ENCODE measurements around the gene LCP2. TPM values are rescaled to one million over a fixed set of nuclear protein-coding genes. Genes with fewer than 3 reads are reported as not detected.

The LCP2 gene
- total RNA-seq, 1 experiment from 2014 or later, result 0.72 TPM

DNA sequence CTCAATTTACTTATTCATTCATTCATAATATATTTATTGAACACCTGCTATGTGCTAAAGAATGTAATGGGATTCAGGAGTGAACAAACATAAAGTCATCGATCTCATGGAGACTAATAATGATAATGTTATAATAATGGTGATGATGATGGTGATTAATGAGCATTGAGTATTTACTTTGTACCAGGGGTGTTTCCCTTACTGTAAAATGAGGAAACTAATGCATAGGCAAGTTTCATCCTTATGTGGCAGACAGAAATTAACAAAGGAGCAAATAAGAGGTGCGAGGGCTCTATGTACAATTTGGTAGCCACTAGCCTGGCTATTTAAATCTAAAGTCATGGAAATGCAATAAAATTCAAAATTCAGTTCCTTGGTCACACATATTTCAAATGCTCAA, 11.1 kb upstream of the LCP2 start:
- no peak for TF ChIP-seq NFYB (CRISPR knock-in tag; conservative IDR thresholded peaks at IDR 0.05; ENCODE audit: low read depth)
- TF ChIP-seq, protein P1, sequence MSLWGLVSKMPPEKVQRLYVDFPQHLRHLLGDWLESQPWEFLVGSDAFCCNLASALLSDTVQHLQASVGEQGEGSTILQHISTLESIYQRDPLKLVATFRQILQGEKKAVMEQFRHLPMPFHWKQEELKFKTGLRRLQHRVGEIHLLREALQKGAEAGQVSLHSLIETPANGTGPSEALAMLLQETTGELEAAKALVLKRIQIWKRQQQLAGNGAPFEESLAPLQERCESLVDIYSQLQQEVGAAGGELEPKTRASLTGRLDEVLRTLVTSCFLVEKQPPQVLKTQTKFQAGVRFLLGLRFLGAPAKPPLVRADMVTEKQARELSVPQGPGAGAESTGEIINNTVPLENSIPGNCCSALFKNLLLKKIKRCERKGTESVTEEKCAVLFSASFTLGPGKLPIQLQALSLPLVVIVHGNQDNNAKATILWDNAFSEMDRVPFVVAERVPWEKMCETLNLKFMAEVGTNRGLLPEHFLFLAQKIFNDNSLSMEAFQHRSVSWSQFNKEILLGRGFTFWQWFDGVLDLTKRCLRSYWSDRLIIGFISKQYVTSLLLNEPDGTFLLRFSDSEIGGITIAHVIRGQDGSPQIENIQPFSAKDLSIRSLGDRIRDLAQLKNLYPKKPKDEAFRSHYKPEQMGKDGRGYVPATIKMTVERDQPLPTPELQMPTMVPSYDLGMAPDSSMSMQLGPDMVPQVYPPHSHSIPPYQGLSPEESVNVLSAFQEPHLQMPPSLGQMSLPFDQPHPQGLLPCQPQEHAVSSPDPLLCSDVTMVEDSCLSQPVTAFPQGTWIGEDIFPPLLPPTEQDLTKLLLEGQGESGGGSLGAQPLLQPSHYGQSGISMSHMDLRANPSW (CRISPR knock-in tag; conservative IDR thresholded peaks at IDR 0.05; ENCODE audit: low read depth), result no peak
- no peak for TF ChIP-seq NFATC4 (CRISPR knock-in tag; IDR thresholded peaks at IDR 0.05)
- TF ChIP-seq, protein P2, sequence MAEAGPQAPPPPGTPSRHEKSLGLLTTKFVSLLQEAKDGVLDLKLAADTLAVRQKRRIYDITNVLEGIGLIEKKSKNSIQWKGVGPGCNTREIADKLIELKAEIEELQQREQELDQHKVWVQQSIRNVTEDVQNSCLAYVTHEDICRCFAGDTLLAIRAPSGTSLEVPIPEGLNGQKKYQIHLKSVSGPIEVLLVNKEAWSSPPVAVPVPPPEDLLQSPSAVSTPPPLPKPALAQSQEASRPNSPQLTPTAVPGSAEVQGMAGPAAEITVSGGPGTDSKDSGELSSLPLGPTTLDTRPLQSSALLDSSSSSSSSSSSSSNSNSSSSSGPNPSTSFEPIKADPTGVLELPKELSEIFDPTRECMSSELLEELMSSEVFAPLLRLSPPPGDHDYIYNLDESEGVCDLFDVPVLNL (CRISPR knock-in tag; IDR thresholded peaks at IDR 0.05; ENCODE audit: borderline replicate concordance, low read depth), result no peak
- no peak for TF ChIP-seq JUN (CRISPR knock-in tag; IDR thresholded peaks at IDR 0.05)
- TF ChIP-seq, protein P3, sequence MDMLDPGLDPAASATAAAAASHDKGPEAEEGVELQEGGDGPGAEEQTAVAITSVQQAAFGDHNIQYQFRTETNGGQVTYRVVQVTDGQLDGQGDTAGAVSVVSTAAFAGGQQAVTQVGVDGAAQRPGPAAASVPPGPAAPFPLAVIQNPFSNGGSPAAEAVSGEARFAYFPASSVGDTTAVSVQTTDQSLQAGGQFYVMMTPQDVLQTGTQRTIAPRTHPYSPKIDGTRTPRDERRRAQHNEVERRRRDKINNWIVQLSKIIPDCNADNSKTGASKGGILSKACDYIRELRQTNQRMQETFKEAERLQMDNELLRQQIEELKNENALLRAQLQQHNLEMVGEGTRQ (CRISPR knock-in tag; IDR thresholded peaks at IDR 0.05), result no peak
- no peak for TF ChIP-seq PRRX2 (CRISPR knock-in tag; IDR thresholded peaks at IDR 0.05)
- TF ChIP-seq, protein P4, sequence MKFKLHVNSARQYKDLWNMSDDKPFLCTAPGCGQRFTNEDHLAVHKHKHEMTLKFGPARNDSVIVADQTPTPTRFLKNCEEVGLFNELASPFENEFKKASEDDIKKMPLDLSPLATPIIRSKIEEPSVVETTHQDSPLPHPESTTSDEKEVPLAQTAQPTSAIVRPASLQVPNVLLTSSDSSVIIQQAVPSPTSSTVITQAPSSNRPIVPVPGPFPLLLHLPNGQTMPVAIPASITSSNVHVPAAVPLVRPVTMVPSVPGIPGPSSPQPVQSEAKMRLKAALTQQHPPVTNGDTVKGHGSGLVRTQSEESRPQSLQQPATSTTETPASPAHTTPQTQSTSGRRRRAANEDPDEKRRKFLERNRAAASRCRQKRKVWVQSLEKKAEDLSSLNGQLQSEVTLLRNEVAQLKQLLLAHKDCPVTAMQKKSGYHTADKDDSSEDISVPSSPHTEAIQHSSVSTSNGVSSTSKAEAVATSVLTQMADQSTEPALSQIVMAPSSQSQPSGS (CRISPR knock-in tag; IDR thresholded peaks at IDR 0.05; ENCODE audit: borderline replicate concordance, low read depth), result no peak
- TF ChIP-seq, protein P5, sequence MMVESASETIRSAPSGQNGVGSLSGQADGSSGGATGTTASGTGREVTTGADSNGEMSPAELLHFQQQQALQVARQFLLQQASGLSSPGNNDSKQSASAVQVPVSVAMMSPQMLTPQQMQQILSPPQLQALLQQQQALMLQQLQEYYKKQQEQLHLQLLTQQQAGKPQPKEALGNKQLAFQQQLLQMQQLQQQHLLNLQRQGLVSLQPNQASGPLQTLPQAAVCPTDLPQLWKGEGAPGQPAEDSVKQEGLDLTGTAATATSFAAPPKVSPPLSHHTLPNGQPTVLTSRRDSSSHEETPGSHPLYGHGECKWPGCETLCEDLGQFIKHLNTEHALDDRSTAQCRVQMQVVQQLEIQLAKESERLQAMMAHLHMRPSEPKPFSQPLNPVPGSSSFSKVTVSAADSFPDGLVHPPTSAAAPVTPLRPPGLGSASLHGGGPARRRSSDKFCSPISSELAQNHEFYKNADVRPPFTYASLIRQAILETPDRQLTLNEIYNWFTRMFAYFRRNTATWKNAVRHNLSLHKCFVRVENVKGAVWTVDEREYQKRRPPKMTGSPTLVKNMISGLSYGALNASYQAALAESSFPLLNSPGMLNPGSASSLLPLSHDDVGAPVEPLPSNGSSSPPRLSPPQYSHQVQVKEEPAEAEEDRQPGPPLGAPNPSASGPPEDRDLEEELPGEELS (CRISPR knock-in tag; IDR thresholded peaks at IDR 0.05), result no peak
- TF ChIP-seq ZNF396 (CRISPR knock-in tag; IDR thresholded peaks at IDR 0.05; ENCODE audit: borderline replicate concordance), result no peak
- Mint-ChIP-seq H3K4me1 (peaks cover 31% of the 10 kb centered on the region), H3K4me3 (no peak overlapping the region), H3K27ac (no peak overlapping the region), H3K36me3 (no peaks in the 10 kb centered on the region), H3K9me3 (peaks cover 5% of the 10 kb centered on the region; the same call in 1 of the 2 replicates), H3K27me3 (ENCODE audit: low read depth) (no peaks in the 10 kb centered on the region)
- ChIA-PET POLR2A (interaction anchor here (1.0 kb wide), 1 partner anchor 9 kb away, joined by 4 read pairs; no protein-coding TSS in a partner anchor), CTCF (no interaction called here)
- no peak for ATAC-seq
- DNase-seq (ENCODE audit: low spot score), result no peak

DNA sequence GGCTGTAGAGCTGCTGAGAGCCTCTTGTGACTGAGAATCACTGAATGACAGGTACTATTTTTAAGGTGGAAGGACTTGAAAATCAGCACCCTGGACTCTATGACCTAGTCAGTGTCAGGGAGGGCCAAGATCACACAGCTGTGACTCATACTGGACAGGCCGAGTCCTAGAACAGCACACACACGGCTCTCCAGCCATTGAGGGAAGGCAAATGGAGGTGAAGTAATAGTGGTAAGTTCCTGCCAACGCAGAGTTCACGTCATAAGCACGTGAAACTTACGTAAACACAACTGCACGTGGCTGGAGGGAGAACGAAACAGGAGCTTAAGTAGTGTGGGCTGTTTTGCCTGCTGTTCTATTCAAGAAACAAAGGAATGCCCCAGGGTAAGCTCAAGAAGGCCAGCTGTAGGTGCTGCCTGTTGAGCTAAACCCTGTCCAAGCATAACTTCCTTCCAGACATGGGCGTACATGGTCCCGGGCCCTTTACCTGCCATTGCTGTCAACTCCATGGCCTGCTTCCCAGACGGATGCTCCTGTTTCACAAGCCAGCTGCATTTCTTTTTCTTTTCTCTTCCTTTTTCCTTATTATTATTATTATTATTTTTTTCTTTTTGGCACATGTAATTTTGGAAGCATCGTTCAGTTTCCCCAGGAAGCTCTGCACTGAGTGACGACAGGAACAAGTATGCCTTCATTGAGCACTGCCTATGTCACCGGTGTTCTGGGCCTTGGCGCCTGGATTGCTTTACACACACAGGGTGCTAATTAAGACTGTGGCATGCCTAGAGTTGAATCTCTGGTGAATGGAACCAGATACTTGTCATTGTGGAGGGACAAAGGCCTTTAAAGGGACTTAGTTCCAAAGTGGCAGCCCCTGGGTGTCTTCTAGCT, 10.2 kb upstream of the LCP2 start:
- Mint-ChIP-seq H3K27me3 (ENCODE audit: low read depth) (no peaks in the 10 kb centered on the region), H3K36me3 (no peaks in the 10 kb centered on the region), H3K4me1 (peaks cover 39% of the 10 kb centered on the region), H3K27ac (no peak overlapping the region), H3K4me3 (no peak overlapping the region), H3K9me3 (peaks cover 5% of the 10 kb centered on the region; the same call in 1 of the 2 replicates)
- no peak for DNase-seq (ENCODE audit: low spot score)
- CTCF ChIA-PET, result interaction anchor here (0.6 to 0.8 kb wide), 2 partner anchors 26 to 31 kb away, joined by 3 to 4 read pairs; no protein-coding TSS in a partner anchor
- ATAC-seq, result no peak
- POLR2A ChIA-PET, result interaction anchor here (0.5 to 1.0 kb wide), 2 partner anchors 8 to 34 kb away, joined by 4 read pairs; no protein-coding TSS in a partner anchor
- TF ChIP-seq FOXP1 (CRISPR knock-in tag; IDR thresholded peaks at IDR 0.05; ENCODE audit: borderline replicate concordance) (no peak), CREB1 (CRISPR knock-in tag; IDR thresholded peaks at IDR 0.05) (no peak), ZNF232 (CRISPR knock-in tag; IDR thresholded peaks at IDR 0.05) (no peak), CREM (CRISPR knock-in tag; IDR thresholded peaks at IDR 0.05) (no peak), JUN (CRISPR knock-in tag; IDR thresholded peaks at IDR 0.05) (no peak)
- TF ChIP-seq, protein P6, sequence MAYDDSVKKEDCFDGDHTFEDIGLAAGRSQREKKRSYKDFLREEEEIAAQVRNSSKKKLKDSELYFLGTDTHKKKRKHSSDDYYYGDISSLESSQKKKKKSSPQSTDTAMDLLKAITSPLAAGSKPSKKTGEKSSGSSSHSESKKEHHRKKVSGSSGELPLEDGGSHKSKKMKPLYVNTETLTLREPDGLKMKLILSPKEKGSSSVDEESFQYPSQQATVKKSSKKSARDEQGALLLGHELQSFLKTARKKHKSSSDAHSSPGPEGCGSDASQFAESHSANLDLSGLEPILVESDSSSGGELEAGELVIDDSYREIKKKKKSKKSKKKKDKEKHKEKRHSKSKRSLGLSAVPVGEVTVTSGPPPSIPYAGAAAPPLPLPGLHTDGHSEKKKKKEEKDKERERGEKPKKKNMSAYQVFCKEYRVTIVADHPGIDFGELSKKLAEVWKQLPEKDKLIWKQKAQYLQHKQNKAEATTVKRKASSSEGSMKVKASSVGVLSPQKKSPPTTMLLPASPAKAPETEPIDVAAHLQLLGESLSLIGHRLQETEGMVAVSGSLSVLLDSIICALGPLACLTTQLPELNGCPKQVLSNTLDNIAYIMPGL (CRISPR knock-in tag; IDR thresholded peaks at IDR 0.05), result no peak
- TF ChIP-seq, protein P7, sequence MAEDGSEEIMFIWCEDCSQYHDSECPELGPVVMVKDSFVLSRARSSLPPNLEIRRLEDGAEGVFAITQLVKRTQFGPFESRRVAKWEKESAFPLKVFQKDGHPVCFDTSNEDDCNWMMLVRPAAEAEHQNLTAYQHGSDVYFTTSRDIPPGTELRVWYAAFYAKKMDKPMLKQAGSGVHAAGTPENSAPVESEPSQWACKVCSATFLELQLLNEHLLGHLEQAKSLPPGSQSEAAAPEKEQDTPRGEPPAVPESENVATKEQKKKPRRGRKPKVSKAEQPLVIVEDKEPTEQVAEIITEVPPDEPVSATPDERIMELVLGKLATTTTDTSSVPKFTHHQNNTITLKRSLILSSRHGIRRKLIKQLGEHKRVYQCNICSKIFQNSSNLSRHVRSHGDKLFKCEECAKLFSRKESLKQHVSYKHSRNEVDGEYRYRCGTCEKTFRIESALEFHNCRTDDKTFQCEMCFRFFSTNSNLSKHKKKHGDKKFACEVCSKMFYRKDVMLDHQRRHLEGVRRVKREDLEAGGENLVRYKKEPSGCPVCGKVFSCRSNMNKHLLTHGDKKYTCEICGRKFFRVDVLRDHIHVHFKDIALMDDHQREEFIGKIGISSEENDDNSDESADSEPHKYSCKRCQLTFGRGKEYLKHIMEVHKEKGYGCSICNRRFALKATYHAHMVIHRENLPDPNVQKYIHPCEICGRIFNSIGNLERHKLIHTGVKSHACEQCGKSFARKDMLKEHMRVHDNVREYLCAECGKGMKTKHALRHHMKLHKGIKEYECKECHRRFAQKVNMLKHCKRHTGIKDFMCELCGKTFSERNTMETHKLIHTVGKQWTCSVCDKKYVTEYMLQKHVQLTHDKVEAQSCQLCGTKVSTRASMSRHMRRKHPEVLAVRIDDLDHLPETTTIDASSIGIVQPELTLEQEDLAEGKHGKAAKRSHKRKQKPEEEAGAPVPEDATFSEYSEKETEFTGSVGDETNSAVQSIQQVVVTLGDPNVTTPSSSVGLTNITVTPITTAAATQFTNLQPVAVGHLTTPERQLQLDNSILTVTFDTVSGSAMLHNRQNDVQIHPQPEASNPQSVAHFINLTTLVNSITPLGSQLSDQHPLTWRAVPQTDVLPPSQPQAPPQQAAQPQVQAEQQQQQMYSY (CRISPR knock-in tag; IDR thresholded peaks at IDR 0.05), result no peak
- TF ChIP-seq, protein P4 (CRISPR knock-in tag; IDR thresholded peaks at IDR 0.05; ENCODE audit: borderline replicate concordance, low read depth), result no peak

Measured in WTC11 (cell line).